Fibroblast of lung (primary cell): ENCODE data around the gene TUBB2A. TPM values are rescaled to one million over a fixed set of nuclear protein-coding genes. Genes with fewer than 3 reads are reported as not detected.

Experiments used
- DNase-seq, 2 donors: peaks; one replicate each; pipeline versions ENCODE4 v3.0.0 to v3.0.0-alpha.2; 2010; ENCODE audit warnings: low read depth in 2 of 2
- H2AFZ ChIP-seq: 2 replicates; pipeline ENCODE4 v1.5.1; 2012; ENCODE audit warnings: low read length, control low read depth, inconsistent platforms
- H3K27ac ChIP-seq: 2 replicates; pipeline ENCODE4 v1.5.1; 2011; ENCODE audit warnings: low read length, control low read depth; ENCODE audit not compliant: insufficient read depth
- H3K27me3 ChIP-seq: 2 replicates; pipeline ENCODE4 v1.5.1; 2011; ENCODE audit warnings: mild to moderate bottlenecking, low read length; ENCODE audit not compliant: control insufficient read depth, insufficient read depth
- H3K36me3 ChIP-seq: 2 replicates; pipeline ENCODE4 v1.5.1; 2011; ENCODE audit warnings: low read length; ENCODE audit not compliant: control insufficient read depth, insufficient read depth
- H3K4me1 ChIP-seq: 2 replicates; pipeline ENCODE4 v1.5.1; 2011; ENCODE audit warnings: low read length; ENCODE audit not compliant: control insufficient read depth, insufficient read depth; ENCODE audit errors: extremely low read depth
- H3K4me2 ChIP-seq: 2 replicates; pipeline ENCODE4 v1.5.1; 2011; ENCODE audit warnings: low read length, control low read depth; ENCODE audit not compliant: insufficient read depth; ENCODE audit errors: extremely low read depth
- H3K4me3 ChIP-seq, 4 experiments: fragments of 200-600 bp in 1 of 4; sonication (generic) in 1 of 4; replicated peaks in 1 of 4; 2 replicates each; pipeline ENCODE4 v1.5.1; 2011 to 2016; ENCODE audit warnings: low read length in 4 of 4, low read depth in 3 of 4, mild to moderate bottlenecking in 3 of 4, control low read depth in 2 of 4, inconsistent platforms in 1 of 4, mixed read lengths in 1 of 4; ENCODE audit not compliant: insufficient read depth in 1 of 4; ENCODE audit errors: control extremely low read depth in 1 of 4
- H3K79me2 ChIP-seq: 2 replicates; pipeline ENCODE4 v1.5.1; 2012; ENCODE audit warnings: mild to moderate bottlenecking, low read length, inconsistent platforms; ENCODE audit not compliant: control insufficient read depth, insufficient read depth
- H3K9ac ChIP-seq: 2 replicates; pipeline ENCODE4 v1.5.1; 2011; ENCODE audit warnings: mild to moderate bottlenecking, low read length, control low read depth; ENCODE audit not compliant: insufficient read depth
- H3K9me3 ChIP-seq: 2 replicates; pipeline ENCODE4 v1.5.1; 2012; ENCODE audit warnings: low read depth, low read length; ENCODE audit not compliant: control insufficient read depth, insufficient read depth
- H4K20me1 ChIP-seq: 2 replicates; pipeline ENCODE4 v1.5.1; 2011; ENCODE audit warnings: low read length; ENCODE audit not compliant: control insufficient read depth, insufficient read depth; ENCODE audit errors: extremely low read depth
- EZH2 ChIP-seq: IDR thresholded peaks from 2 replicates; pipeline ENCODE4 v1.5.1; 2012; ENCODE audit warnings: low read length, control low read depth, mild to moderate bottlenecking; ENCODE audit errors: missing control alignments
- polyA plus RNA-seq, 2 donors: library from polyadenylated mRNA; depleted of rRNA in 1 of 2; stranded (reverse) in 1 of 2; unstranded in 1 of 2; fragments of >200 nt; gene quantifications; 2 replicates each; pipeline ENCODE4 v1.2.1, GENCODE V29; 2011 to 2012; ENCODE audit warnings: missing spikeins in 1 of 2
- total RNA-seq: library from RNA; depleted of rRNA; stranded (reverse); fragments of >200 nt; gene quantifications from 2 replicates; pipeline ENCODE4 v1.2.1, GENCODE V29; 2014
- TF ChIP-seq, protein P1 (sequence below), 2 donors: IDR thresholded peaks in 1 of 2; conservative IDR thresholded peaks in 1 of 2; 1 replicate in 1 of 2; 2 replicates in 1 of 2; pipeline ENCODE4 v1.5.1; 2011 to 2012; ENCODE audit warnings: low read length in 2 of 2, control low read depth in 1 of 2, inconsistent platforms in 1 of 2, low read depth in 1 of 2, mild to moderate bottlenecking in 1 of 2

The TUBB2A gene
- total and polyA plus RNA-seq, 2 donors (not counting 1 experiment from before 2014, with no cell fraction given) = 54.3 to 133 TPM

DNA sequence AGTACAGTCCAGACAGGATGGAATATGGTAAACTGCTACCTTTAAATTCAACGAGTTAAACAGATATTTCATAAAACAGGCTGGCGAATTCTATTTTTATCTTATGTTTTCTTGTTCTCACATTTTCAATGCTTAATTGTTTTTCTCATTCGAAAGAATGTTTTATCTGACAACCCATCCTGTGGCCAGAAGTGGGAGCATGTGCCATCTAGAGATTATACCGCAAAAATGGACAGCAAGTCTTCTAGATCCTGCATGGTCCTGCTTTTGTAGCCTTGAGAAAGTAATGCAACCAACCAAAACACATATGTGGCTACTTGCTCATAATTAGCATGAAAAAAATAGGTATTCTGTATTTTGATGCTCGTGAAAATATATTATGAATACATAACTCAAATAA lies 39.4 kb upstream of the TUBB2A start:
- Histone ChIP-seq H3K4me2 (no peak overlapping the region), H3K27ac (no peak overlapping the region), H3K79me2 (no peaks in the 10 kb centered on the region), H2AFZ (no peak overlapping the region), H4K20me1 (no peaks in the 10 kb centered on the region), H3K27me3 (no peaks in the 10 kb centered on the region), H3K36me3 (no peaks in the 10 kb centered on the region), H3K4me1 (no peaks in the 10 kb centered on the region), H3K9ac (no peak overlapping the region), H3K9me3 (no peaks in the 10 kb centered on the region), H3K4me3 (no peak overlapping the region)
- DNase-seq = no peak
- TF ChIP-seq, protein P1, sequence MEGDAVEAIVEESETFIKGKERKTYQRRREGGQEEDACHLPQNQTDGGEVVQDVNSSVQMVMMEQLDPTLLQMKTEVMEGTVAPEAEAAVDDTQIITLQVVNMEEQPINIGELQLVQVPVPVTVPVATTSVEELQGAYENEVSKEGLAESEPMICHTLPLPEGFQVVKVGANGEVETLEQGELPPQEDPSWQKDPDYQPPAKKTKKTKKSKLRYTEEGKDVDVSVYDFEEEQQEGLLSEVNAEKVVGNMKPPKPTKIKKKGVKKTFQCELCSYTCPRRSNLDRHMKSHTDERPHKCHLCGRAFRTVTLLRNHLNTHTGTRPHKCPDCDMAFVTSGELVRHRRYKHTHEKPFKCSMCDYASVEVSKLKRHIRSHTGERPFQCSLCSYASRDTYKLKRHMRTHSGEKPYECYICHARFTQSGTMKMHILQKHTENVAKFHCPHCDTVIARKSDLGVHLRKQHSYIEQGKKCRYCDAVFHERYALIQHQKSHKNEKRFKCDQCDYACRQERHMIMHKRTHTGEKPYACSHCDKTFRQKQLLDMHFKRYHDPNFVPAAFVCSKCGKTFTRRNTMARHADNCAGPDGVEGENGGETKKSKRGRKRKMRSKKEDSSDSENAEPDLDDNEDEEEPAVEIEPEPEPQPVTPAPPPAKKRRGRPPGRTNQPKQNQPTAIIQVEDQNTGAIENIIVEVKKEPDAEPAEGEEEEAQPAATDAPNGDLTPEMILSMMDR (conservative IDR thresholded peaks at IDR 0.05 in 1 of 2, IDR thresholded peaks at IDR 0.05 in 1 of 2; ENCODE audit: low read depth in 1 of 2, low read length in 2 of 2) = no peak

DNA sequence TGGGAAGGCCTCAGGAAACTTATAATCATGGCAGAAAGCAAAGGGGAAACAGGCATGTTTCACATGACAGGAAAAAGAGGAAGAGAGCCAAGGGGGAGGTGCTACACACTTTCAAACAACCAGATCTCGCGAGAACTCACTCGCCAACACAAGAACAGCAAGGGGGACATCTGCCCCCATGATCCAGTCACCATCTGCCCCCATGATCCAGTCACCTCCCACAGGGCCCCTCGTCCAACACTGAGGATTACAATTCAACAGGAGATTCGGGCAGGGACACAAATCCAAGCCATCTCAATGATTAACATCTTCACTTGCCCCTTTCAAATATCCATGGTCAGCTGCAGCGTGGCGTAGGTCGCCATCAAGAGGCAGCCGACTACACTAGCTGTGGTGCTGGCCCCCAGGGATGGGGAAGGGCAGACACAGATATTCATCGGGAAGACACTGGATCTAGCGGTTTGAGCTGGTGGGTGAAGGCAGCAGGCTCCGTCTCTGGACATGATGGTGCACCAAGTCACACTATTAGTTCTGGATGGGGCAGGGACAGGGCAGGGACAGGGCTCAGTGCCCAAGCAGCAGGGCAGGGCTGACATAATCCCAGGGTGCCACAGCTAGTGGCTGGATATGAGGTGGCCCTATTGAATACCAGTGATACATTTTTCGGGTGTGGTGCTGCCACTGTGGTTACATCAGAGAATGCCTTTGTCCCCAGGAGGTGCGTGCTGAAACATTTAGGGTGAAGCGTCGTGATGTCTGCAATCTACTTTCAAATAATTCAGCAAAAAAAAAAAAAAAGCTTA lies 38.6 kb upstream of the TUBB2A start:
- H3K4me2 ChIP-seq = no peak overlapping the region
- H3K36me3 ChIP-seq = no peaks in the 10 kb centered on the region
- no peak overlapping the region for H2AFZ ChIP-seq

DNA sequence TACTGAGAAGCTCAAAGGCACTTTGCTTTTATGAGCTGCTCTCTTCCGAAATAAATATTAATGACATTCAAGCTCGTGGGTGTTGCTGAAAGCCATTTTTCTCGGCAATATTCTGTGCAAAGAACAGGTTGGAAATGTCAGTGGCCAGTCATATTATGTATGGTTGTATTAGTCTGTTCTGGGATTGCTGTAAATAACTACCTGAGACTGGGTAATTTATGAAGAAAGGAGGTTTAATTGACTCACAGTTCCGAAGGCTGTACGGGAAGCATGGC lies 38.0 kb upstream of the TUBB2A start:
- Histone ChIP-seq H3K4me3 (no peak overlapping the region), H3K4me1 (no peaks in the 10 kb centered on the region), H3K27ac (no peak overlapping the region), H3K79me2 (no peaks in the 10 kb centered on the region), H4K20me1 (no peaks in the 10 kb centered on the region), H3K4me2 (no peak overlapping the region), H2AFZ (no peak overlapping the region), H3K36me3 (no peaks in the 10 kb centered on the region), H3K9ac (no peak overlapping the region), H3K27me3 (no peaks in the 10 kb centered on the region), H3K9me3 (no peaks in the 10 kb centered on the region)
- DNase-seq = no peak
- TF ChIP-seq, protein P1 (conservative IDR thresholded peaks at IDR 0.05 in 1 of 2, IDR thresholded peaks at IDR 0.05 in 1 of 2; ENCODE audit: low read depth in 1 of 2, low read length in 2 of 2) = no peak
- no peak for TF ChIP-seq EZH2

More for the DNA sequence above, 38.6 kb upstream of the TUBB2A start:
- Histone ChIP-seq H3K27ac (no peak overlapping the region), H3K4me3 (no peak overlapping the region), H3K27me3 (no peaks in the 10 kb centered on the region), H3K9ac (no peak overlapping the region), H3K4me1 (no peaks in the 10 kb centered on the region), H4K20me1 (no peaks in the 10 kb centered on the region), H3K9me3 (no peaks in the 10 kb centered on the region), H3K79me2 (no peaks in the 10 kb centered on the region)
- peak in 1 of 2 donors; percentile 36 for DNase-seq
- no peak for TF ChIP-seq EZH2
- TF ChIP-seq, protein P1 (conservative IDR thresholded peaks at IDR 0.05 in 1 of 2, IDR thresholded peaks at IDR 0.05 in 1 of 2; ENCODE audit: low read depth in 1 of 2, low read length in 2 of 2) = no peak
